GM11168 (cell line): ENCODE results near the gene PSMA1.
"Not testable (repeated sequence)": the region's sequence is repeated elsewhere in the genome, so short reads cannot be mapped to it uniquely, and the experiment has no call there.

Source experiments
- in situ Hi-C: fragments of 300-500 bp; cut with MboI; formaldehyde crosslinking; loops from one replicate; pipeline ENCODE4 v1.12.0; 2022; ENCODE audit warnings: low sequenced_read_pairs; ENCODE audit not compliant: unreplicated experiment

The PSMA1 gene

GRCh38 chr11:14519917-14520746, at the start of gene PSMA1:
PSMA1 (minus strand) TSS chr11:14520386; CDS start chr11:14520299, 87 bp downstream.
- in situ Hi-C loops, result loop anchor here (10.0 kb wide), 1 partner anchor 375 kb away; the partner anchor contains the start of gene CYP2R1

- in situ Hi-C loops, result not testable (repeated sequence)
These were observed 49.3 kb upstream of the PSMA1 start for GRCh38 chr11:14569516-14569915.

GRCh38 chr11:14567064-14567651, 47.0 kb upstream of the PSMA1 start:
- in situ Hi-C loops, result no loop called here

GRCh38 chr11:14566331-14567063, 46.3 kb upstream of the PSMA1 start:
- in situ Hi-C loops, result no loop called here

GRCh38 chr11:14565845-14566244, 45.7 kb upstream of the PSMA1 start:
- in situ Hi-C loops, result no loop called here

GRCh38 chr11:14555818-14556217, 35.6 kb upstream of the PSMA1 start:
- in situ Hi-C loops, result no loop called here

GRCh38 chr11:14554959-14555358, 34.8 kb upstream of the PSMA1 start:
- in situ Hi-C loops, result no loop called here

GRCh38 chr11:14552089-14552488, 31.9 kb upstream of the PSMA1 start:
- in situ Hi-C loops, result no loop called here

GRCh38 chr11:14551380-14551779, 31.2 kb upstream of the PSMA1 start:
- in situ Hi-C loops, result no loop called here

GRCh38 chr11:14549891-14550290, 29.7 kb upstream of the PSMA1 start:
- in situ Hi-C loops, result loop anchor here (25.0 kb wide), 1 partner anchor 212 kb away; no protein-coding TSS in a partner anchor

- in situ Hi-C loops, result loop anchor here (25.0 kb wide), 1 partner anchor 215 kb away; no protein-coding TSS in a partner anchor
These were observed 27.3 kb upstream of the PSMA1 start for GRCh38 chr11:14547440-14547839.

GRCh38 chr11:14546672-14547071, 26.5 kb upstream of the PSMA1 start:
- in situ Hi-C loops, result loop anchor here (25.0 kb wide), 1 partner anchor 216 kb away; no protein-coding TSS in a partner anchor

GRCh38 chr11:14544611-14545010, 24.4 kb upstream of the PSMA1 start:
- in situ Hi-C loops, result loop anchor here (25.0 kb wide), 1 partner anchor 218 kb away; no protein-coding TSS in a partner anchor

- in situ Hi-C loops, result loop anchor here (25.0 kb wide), 1 partner anchor 219 kb away; no protein-coding TSS in a partner anchor
These were observed 23.1 kb upstream of the PSMA1 start for GRCh38 chr11:14543260-14543659.

GRCh38 chr11:14542324-14542723, 22.1 kb upstream of the PSMA1 start:
- in situ Hi-C loops, result loop anchor here (25.0 kb wide), 1 partner anchor 220 kb away; no protein-coding TSS in a partner anchor

GRCh38 chr11:14541192-14541947, 21.2 kb upstream of the PSMA1 start:
- in situ Hi-C loops, result loop anchor here (25.0 kb wide), 1 partner anchor 221 kb away; no protein-coding TSS in a partner anchor

- in situ Hi-C loops, result loop anchor here (25.0 kb wide), 1 partner anchor 222 kb away; no protein-coding TSS in a partner anchor
These were observed 19.8 kb upstream of the PSMA1 start for GRCh38 chr11:14539982-14540421.

GRCh38 chr11:14538926-14539554, 18.9 kb upstream of the PSMA1 start:
- in situ Hi-C loops, result loop anchor here (25.0 kb wide), 1 partner anchor 223 kb away; no protein-coding TSS in a partner anchor
